ENCODE results near the gene DCD. TPM values are rescaled to one million over a fixed set of nuclear protein-coding genes. Genes with fewer than 3 reads are reported as not detected.

DCD gene
- total RNA-seq, 4 donors from 2014 or later, result not detected

DNA sequence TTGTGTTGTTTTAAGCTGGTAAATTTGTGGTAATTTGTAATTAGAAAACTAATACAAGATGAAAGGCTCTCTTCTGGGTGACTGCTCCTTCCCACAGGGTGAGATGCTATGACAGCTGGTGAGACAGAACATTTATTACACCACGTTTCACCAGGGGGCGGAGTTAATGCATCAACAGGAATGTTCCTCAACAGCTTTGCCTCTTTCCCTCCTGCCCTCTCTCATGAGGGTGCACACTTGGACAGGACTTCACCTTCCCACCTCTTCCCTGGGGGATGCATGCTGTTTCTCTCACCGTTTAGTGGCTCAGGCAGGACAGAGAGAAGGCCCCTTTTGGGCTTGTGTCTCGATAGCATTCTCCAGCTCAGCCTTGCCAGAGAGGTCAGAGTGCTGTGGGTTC is 46.3 kb downstream of the DCD start:
- DNase-seq (ENCODE audit: low spot score), result no peak
- no peak for ATAC-seq (ENCODE audit: low FRiP score)
- TF ChIP-seq, protein P1, sequence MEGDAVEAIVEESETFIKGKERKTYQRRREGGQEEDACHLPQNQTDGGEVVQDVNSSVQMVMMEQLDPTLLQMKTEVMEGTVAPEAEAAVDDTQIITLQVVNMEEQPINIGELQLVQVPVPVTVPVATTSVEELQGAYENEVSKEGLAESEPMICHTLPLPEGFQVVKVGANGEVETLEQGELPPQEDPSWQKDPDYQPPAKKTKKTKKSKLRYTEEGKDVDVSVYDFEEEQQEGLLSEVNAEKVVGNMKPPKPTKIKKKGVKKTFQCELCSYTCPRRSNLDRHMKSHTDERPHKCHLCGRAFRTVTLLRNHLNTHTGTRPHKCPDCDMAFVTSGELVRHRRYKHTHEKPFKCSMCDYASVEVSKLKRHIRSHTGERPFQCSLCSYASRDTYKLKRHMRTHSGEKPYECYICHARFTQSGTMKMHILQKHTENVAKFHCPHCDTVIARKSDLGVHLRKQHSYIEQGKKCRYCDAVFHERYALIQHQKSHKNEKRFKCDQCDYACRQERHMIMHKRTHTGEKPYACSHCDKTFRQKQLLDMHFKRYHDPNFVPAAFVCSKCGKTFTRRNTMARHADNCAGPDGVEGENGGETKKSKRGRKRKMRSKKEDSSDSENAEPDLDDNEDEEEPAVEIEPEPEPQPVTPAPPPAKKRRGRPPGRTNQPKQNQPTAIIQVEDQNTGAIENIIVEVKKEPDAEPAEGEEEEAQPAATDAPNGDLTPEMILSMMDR (IDR thresholded peaks at IDR 0.05), result no peak

DNA sequence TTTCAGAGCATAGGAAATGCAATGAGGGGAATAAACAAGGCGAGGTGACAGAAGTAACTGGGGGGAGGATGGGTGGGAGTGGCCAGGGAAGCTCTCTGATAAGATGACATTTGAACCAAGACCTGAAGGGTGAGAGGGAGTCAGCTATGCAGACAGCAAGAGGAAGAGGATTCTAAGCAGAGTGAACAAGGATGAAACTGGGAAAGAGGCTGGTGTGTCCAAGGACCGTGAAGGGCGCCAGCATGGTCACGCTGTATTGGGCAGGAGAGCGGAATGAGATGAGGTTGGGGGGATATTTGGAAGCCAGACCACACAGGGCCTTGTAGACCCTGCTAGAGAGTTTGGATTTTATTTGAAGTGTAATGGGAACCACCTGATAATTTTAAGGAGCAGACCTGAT is 49.2 kb downstream of the DCD start:
- no peak for DNase-seq (ENCODE audit: low spot score)
- no peak for ATAC-seq (ENCODE audit: low FRiP score)
- TF ChIP-seq, protein P1 (IDR thresholded peaks at IDR 0.05), result no peak

DNA sequence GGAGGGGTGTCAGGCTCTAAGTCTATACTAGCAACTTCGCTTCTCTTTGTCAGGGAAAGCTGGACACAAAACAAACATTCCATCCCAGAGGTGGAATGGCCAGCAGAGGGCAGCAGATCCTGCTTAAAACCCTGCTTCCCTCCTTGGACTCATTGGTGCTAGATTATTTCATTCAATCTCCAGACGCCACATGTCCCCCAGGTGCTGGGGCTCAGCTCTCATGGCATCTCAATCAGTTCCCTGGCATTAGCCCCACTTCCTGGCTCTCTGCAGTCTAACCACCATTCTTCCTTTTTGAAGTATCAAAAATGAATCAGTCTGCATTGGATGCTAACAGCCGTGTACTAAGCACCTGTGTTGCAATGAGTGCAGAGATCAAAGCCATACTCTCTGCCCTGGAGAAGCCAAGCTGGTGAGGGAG is 51.6 kb downstream of the DCD start:
- peak; percentile 81 for DNase-seq (ENCODE audit: low spot score)
- TF ChIP-seq, protein P1 (IDR thresholded peaks at IDR 0.05), result no peak
- peak; percentile 46 for ATAC-seq (ENCODE audit: low FRiP score)

DNA sequence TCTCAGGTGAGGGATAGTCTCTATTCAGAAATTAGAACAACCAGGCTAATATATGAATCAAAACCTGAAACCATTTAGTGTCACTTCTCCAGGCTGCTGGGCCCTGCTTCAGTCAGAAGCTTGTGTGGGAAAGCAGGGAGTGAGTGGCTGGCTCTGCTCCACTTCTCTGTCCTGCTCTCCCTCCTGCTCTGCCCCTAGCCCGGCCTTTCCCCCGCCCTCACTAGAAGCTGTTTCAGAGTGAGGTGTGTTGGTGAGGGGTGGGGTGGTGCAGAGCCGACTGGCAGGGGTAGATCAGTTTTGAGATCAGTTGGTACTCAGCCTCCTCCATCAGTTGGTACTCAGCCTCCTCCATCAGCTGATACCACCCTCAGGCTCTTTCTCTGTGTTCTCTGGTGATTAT is 52.7 kb downstream of the DCD start:
- TF ChIP-seq, protein P1 (IDR thresholded peaks at IDR 0.05), result no peak
- no peak for ATAC-seq (ENCODE audit: low FRiP score)
- no peak for DNase-seq (ENCODE audit: low spot score)

Other genes with a start within 250 kb of the DCD start
- 100 to 1,000 TPM in 2 of 4 donors, 10 to 100 TPM in 2; 76.9 to 292 (median 118) TPM for gene ITGA5, start 229.1 kb downstream of the DCD start, total RNA-seq
- gene GTSF1, start 174.8 kb downstream of the DCD start, total RNA-seq, result under 1 TPM in 1 of 4 donors, not detected in 3; 0.96 TPM
- 10 to 100 TPM; 23.4 to 81.4 (median 43.0) TPM for gene NCKAP1L, start 150.6 kb downstream of the DCD start, total RNA-seq
- 10 to 100 TPM; 29.9 to 85.6 (median 39.0) TPM for gene PDE1B, start 98.8 kb downstream of the DCD start, total RNA-seq
- gene PPP1R1A, start 59.7 kb downstream of the DCD start, total RNA-seq, result 100 to 1,000 TPM; 115 to 168 (median 145) TPM
- gene LACRT, start 13.5 kb downstream of the DCD start, total RNA-seq, result not detected
- gene MUCL1, start 206.2 kb upstream of the DCD start, total RNA-seq, result not detected

All from omental fat pad (tissue), 4 donors.